Stimulated activated CD8-positive, alpha-beta memory T cell treated with anti-CD3 and anti-CD28 coated beads, Interleukin-15, amount 100 ng/mL, for 4 hours (primary cell): ENCODE results near the gene WFDC2.

Experiments
- DNase-seq, 2 donors: peaks; one replicate each; pipeline ENCODE4 v3.0.0-alpha.2; 2020; ENCODE audit warnings: low read depth in 2 of 2

Gene WFDC2, protein sequence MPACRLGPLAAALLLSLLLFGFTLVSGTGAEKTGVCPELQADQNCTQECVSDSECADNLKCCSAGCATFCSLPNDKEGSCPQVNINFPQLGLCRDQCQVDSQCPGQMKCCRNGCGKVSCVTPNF

DNA sequence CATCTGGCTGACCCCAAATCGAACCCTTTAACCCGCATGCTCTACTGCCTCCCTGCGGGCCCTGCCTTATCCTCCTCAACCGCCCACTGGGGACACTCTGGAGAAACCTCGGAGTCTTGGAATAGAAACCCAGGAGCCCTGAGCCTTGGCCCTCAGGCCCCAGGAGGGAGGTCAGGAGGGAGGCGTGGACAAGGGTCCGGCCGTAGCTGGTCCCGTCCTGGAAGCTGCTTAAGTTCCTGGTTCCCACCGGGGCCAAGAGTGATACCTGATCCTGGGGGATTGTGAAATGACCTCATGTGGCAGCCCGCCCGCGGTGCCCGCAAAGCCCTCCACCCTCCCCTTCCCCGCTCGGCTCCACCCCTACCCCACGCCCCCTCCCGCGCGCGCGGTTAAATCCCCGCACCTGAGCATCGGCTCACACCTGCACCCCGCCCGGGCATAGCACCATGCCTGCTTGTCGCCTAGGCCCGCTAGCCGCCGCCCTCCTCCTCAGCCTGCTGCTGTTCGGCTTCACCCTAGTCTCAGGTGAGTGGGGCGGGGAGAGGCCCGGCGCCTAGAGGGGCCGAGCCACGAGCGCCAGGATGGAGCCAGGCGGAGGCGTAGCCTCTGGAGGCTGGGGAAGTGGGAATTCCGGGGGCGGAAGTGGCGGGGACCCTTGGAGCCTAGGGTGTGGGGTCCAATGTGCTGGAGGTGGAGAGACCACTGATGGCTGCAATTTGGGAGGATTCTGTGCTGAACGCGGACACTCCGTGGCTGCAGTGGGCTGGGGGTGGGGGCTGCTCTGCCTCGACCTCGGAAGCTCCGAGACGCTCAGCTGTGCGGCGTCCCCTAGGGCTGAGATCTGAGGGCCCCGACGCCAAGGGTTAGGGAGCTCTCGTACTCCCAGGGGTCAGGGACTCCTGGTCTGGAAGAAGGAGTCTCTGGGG is at the start of gene WFDC2:
Gene WFDC2, plus strand, starts transcription at position 418 of the 926 bp plus-strand sequence. Its CDS starts 29 bp downstream, at position 447.
- no peak for DNase-seq

DNA sequence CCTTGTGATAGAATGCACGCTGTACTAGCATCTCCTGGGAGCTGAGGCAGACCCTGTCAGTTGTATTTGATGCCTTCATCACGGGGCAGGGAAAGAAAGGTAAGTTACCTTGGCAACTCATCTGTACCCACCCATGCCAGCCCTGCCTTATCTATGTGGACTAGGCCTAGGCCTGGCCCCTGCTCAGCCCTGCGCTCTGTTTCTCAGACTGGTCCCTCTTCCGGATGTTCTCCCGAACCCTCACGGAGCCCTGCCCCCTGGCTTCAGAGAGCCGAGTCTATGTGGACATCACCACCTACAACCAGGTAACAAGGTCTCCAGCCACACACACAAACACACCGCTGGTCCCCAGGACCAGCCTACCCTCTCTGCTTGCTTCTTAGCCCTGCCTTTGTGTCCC is 49.4 kb upstream of the WFDC2 start:
- DNase-seq, result no peak

DNA sequence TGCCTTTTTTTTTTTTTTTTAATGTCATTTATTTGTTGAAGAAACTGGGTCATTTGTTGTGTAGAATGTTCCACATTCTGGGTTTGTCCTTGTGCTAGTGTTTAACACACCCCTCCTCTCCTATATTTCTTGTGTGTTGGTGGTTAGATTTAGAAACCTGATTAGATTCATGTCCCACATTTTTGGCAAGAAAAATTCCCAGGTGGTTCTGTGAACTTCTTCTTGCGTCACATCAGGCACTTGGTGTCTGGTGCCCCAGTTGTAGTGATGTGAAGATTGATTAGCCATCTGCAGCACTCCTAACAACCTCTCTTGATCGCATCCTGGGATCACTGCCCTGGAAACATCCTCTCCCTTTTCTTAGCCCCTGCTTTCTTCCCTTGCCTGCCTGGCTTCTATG is 45.9 kb upstream of the WFDC2 start:
- no peak for DNase-seq

DNA sequence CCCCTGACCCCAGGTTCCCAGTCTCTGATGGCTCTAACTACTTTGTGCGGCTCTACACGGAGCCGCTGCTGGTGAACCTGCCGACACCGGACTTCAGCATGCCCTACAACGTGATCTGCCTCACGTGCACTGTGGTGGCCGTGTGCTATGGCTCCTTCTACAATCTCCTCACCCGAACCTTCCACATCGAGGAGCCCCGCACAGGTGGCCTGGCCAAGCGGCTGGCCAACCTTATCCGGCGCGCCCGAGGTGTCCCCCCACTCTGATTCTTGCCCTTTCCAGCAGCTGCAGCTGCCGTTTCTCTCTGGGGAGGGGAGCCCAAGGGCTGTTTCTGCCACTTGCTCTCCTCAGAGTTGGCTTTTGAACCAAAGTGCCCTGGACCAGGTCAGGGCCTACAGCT is 44.0 kb upstream of the WFDC2 start:
- DNase-seq, result no peak

DNA sequence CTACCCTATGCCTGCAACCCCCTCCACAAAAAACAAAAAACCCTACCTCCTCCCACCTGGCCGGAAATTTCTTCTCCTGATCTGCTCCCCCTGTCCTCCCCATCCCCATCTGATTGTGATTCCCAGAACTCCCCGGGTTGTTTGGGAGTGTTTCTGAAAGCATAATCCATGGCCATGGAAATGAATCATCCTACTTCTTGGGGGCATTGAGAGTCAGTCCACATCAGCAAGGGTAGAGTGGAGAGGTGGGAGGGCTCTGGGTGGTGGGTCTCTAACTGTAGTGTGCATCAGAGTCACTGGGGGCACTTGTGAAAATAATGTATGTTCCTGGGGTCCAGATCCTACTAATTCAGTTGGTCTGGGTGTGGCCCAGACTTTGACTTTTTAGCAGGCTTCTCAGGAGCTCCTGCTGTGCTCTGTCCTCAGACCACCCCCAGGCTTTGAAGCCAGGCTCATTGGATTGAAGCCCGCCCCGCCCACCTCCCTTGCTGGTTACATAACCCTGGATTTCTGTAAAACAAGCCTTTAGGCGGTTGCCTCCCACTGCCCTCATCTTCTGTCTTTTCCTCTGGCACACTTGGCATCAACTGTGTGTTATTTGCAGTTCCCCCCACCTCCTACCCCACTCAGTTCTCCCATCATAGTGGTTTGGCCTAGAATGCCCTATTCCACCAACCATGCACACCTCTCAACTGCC is 43.1 kb upstream of the WFDC2 start:
- DNase-seq, result no peak

DNA sequence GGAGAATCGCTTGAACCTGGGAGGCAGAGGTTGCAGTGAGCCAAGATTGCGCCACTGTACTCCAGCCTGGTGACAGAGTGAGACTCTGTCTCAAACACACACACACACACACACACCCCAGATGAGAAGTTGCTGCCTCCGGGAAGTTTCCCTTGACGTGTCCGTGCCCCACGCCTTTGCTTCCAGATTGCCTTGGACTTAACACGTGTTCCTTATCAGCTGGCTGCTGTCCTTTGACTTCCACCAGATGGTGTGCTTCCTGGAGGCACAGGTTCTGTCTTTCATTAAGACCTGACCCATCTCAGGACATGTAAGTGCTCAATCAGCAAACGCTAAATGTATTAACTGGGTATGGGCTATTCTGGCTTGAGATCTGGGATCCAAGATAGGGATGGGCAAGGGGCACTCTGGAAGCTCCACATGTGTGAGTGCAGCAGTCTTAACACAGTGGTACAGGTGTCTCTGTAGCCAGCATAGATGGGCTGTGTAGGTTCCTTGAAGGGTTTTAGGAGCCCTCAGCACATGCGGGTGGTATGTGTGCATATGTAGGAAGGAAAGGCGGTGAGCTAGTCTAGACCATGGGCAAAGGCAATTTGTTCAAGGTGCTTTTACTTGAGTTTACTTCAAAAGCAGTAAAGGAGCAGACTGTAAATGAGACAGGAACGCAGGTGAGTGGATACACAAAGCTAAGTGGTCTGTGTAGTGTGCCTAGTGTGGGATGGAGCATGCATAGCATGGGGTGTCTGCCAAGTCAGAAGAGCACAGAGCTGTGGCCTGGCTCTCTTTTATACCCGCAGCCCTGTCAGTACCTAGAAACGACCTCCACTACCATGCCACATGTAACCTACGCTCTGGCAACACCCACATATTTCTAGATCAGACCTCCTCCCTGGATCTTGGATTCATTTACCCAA is 42.1 kb upstream of the WFDC2 start:
- DNase-seq, result no peak

DNA sequence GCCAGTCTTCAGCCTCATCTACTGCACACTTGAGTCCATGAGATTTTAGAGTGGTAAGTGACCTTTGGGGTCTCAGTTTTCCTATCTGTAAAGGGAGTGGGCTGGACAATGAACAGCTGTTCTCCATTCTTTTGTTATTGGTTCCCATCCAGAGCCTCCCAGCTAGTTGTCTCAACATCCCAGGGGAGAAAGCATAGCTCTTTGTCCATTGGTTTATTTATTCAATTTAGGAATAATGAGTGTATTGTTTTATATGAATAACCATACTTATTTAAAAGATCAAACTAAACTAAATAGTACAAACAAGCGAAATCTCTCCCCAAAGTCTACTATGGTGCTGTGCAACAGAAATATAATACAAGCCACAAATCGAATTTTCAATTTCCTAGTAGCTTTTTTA is 39.9 kb upstream of the WFDC2 start:
- DNase-seq, result no peak

DNA sequence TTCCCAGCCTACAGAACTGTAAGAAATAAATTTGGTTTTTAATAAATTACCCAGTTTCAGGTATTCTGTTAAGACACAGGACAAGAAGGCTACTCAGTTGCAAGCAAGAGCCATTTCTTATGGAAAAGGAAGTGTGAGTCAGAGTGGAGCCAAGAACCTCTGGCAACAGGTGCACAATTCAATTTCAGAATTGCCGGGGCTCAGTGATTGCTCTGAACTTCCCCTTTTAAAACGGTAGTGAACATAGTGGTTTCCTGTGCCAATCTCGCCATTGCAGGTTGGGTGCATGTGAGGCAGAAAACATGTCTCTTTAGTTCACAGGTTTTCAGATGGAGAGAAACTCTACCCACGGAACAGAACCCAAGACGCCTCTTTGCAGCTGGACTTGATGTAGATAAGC is 37.3 kb upstream of the WFDC2 start:
- DNase-seq, result no peak

DNA sequence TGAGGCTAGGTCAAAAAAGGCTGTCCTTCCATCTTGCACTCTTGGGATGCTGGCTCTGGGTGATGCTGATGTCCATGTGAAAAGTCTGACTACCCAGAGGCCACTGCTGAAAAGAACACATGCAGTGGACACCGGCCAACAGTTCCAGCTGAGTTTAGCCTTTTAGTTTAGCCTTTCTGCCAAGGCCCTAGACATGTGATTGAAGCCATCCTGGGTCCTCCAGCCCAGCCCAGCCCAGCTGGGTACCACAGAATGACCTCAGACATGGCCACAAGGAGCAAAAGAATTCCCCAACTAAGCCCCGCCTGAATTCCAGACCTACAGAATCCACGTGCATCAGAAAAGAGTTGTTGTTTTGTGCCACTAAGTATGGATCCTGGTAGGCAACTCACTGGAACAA is 36.2 kb upstream of the WFDC2 start:
- no peak for DNase-seq

DNA sequence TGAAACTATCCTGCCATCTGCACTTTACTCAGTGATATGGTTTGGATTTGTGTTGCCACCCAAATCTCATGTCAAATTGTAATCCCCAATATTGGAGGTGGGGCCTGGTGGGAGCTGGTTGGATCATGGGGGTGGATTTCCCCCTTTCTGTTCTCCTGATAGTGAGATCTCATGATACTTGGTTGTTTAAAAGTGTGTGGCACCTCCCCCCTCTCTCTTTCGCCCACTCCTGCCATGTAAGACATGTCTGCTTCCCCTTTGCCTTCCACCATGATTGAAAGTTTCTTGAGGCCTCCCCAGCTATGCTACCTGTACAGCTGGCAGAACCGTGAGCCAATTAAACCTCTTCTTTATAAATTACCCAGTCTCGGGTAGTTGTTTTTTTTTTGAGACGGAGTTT is 35.6 kb upstream of the WFDC2 start:
- no peak for DNase-seq

DNA sequence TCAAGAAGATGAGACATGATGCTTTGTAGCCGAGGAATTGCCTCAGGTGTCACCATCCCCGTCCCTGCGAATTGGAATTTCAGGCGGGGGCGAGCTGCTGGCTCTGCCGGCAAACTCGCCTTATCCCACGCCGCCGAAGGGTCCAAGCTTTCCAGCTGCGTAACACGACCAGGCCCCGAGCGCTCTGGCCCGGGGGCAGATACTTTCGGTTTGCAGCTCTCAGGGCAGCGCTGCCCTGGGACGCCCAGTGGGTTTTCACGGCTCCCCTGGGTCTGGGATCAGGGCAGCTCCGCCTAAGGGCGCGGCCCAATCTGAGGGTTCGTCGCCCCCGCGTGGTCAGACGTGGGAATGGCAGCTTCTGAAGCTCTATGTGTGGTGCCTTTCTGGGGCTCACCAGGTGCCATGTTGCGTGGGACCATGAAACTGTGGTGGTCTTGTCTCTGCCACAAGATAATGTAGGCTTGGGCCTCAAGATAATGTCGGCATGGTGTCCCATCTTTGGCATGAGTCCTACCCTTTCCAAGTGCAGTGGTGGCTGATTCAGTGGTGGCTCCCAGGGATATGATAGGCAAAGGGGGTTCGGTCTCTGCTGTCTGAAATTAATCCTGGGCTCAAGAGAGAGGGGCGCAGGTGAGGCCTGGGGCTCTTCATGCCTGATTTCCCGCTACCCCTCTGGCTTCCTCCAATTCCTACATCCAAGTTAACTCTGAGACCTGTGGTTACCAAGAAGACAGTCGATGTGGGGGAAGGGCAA is 32.6 kb upstream of the WFDC2 start:
- DNase-seq, result peak; percentile 71 to 76

DNA sequence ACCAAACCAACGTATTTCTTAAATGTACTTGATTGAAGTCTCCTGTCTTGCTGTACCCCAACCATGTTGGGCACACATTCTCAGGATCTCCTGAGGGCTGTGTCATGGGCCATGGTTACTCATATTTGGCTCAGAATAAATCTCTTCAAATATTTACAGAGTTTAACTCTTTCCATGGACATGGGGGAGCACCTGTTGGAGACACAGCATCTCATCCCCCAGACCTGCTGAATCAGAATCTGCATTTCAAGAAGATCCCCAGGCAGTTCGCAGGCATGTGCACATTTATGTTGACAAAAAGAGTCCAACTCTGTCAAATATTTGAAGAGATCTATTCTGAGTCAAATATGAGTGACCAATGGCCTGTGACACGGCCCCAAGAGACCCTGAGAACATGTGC is 29.1 kb upstream of the WFDC2 start:
- DNase-seq, result no peak

DNA sequence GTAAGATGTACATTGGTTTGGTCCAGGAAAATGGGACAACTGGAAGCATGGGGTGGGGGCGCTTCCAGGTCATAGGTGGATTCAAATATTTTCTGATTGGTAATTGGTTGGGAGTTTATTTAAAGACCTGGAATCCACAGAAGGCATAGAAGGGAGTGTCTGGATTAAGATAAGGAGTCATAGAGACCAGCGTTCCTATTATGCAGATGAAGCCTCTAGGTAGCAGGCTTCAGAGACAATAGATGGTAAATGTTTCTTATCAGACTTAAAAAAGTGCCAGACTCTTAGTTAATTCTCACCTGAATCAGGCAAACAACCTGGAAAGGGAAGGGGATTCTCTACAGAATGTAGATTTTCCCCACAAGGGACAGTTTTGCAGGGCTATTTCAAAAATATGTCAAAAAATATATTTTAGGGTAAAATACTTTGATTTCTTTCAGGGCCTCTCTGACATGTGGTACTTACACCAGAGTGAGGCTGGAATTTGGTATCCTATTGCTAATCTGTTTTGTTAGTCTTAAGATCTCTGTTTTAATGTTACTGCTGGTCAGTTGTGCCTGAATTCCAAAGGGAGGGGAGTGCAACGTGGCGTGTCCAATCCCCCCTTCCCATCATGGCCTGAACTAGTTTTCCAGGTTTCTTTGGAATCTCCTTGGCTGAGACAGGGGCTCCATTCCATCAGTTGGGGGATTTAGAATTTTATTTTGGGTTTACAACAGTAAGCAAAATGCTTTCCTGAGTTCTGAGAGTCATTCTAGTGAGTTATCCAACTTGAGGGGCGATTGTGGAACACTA is 28.5 kb upstream of the WFDC2 start:
- no peak for DNase-seq

DNA sequence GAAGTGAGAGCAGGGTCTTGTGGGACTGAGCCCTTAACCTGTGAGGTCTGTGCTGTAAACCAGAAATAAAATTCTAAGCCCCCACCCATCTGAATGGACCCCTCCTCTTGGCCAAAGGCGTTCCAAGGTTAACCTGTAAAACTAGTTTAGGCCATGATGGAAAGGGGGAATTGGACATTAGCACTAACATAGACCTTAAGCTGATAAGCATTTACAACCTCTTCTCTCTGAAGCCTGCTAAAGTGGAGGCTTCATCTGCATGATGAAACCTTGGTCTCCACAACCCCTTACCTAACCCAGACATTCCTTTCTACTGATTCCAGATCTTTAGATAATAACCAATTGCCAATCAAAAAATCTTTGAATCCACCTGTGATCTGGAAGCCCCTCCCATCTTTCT is 27.8 kb upstream of the WFDC2 start:
- no peak for DNase-seq

DNA sequence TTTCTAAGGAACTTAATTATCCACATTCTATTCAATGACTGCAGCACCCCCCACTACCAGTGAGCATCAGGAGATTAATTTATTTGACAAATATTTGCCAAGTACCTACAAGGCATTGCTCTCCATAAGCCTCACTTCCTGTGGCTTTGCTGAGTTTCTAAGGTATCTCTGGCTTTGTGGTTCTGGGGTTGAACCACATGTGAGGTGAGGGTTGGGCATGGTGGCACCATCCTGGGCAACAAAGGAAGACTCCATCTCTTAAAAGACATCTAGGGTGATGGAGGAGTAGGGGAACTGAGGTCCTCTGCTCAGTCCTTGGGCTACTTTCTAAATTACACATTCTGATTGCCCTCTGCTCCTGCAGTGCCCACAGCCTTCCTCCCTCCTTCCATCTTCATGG is 25.5 kb upstream of the WFDC2 start:
- DNase-seq, result no peak

DNA sequence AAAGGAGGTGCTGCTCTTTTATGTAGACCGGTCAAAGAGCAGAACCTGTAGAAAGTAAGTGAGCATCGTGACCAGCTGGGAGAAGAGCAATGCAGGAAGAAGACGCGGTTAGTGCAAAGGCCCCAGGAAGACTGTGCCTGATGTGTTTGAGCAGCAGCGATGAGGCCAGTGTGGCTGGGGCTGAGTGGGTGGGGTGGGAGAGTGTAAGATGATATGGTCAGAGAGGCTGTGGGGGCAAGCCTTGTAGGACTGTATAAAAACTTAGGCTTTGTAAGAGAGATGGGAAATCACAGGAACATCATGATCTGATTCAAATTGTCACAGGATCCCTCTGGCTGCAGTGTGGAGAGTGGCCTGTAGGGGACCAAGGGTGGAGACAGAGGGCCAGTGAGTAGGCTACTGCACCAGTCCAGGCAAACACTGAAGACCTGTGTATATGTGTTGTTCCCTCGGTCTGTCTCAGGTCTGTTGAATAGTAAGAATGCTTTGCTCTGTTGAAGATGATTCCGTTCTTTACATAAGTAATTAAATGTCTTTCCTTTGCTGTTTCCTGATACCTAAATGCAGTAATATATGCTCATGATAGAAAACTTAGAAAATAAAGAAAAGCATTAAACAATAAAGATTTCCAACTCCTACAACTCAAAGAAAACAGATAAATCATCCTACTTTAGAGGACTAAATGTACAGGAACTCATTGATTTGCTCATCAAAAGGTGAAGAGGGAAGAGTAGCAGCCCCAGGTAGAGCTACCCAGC is 23.6 kb upstream of the WFDC2 start:
- no peak for DNase-seq

DNA sequence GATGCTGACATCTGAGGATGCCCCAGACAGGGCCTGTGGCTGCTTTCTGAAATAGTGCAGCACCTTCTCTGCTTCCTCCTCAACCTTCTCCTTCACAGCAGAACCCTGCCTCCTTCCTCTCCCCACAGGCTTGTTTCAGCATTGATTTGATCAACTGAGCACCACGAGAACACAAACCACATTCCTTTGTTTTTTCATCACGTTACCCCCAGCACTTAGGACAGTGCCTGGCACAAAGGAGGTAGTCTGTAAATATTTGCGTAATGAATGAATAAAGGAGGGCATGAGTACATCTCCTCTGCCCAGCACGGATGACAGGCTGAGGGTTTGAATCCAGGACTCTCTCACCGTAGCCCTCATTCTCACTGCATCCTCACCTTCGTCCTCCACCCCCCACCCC is 21.3 kb upstream of the WFDC2 start:
- DNase-seq, result no peak

DNA sequence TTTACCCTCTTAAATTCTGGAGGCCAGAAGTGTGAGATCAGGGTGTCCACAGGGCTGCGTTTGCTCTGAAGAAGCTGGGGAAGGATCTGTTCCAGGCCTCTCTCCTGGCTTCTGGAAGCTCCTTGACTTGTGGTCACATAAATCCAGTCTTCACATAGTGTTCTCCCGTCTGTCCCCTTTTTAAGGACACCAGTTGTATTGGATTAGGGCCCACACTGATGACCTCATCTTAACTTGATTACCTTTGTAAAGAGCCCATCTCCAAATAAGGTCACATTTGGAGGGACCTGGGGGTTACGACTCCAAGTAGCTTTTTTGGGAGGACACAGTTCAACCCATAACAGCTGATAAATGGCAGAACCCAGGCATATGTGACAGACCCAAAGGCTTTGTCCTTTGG is 20.0 kb upstream of the WFDC2 start:
- DNase-seq, result no peak

DNA sequence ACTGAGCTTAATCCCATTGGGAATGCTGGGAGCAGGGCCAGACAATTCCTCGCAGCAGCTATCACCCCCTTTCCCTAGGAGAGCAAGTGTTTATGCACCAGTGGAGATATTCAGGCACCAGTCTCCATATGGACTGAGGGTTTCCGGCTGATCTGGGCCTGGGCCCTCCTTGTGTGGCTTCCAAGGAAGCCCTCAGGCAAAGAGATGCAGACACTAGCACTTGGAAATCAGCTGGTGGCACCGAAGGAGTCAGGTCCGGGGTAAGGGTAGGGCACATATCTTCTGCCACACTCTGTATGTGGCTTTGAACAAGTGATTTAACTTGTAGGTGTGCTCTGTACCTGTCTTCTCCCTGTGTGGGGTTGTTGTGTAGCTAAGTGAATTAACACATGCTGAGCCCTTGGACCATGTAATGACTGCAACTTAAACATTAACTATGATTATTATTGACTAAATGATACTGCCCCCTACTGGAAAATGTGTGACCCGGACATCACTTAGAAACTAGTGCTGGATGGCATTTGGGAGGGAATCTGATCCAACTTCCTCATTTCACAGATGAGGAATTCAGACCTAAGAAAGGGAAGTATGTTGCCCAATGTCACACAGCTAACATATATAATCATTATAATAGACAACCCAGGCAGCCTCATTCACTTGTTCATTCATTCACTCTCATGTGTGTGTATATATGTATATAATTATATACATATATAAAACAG is 19.3 kb upstream of the WFDC2 start:
- DNase-seq, result no peak
